ENCODE results near the gene NCOA7. TPM values are rescaled to one million over a fixed set of nuclear protein-coding genes. Genes with fewer than 3 reads are reported as not detected.

NCOA7 gene
- total RNA-seq, 1 donor from 2014 or later: 26.2 TPM

GRCh38 chr6:125743604-125744003 lies 47.2 kb upstream of the NCOA7 start:
- no peak overlapping the region for H3K4me3 Mint-ChIP-seq (ENCODE audit: unreplicated experiment)
- H3K36me3 Mint-ChIP-seq (ENCODE audit: low read depth, unreplicated experiment): no peaks in the 10 kb centered on the region
- DNase-seq (ENCODE audit: low spot score): no peak
- TF ChIP-seq, protein P1, sequence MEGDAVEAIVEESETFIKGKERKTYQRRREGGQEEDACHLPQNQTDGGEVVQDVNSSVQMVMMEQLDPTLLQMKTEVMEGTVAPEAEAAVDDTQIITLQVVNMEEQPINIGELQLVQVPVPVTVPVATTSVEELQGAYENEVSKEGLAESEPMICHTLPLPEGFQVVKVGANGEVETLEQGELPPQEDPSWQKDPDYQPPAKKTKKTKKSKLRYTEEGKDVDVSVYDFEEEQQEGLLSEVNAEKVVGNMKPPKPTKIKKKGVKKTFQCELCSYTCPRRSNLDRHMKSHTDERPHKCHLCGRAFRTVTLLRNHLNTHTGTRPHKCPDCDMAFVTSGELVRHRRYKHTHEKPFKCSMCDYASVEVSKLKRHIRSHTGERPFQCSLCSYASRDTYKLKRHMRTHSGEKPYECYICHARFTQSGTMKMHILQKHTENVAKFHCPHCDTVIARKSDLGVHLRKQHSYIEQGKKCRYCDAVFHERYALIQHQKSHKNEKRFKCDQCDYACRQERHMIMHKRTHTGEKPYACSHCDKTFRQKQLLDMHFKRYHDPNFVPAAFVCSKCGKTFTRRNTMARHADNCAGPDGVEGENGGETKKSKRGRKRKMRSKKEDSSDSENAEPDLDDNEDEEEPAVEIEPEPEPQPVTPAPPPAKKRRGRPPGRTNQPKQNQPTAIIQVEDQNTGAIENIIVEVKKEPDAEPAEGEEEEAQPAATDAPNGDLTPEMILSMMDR (IDR thresholded peaks at IDR 0.05; ENCODE audit: unreplicated experiment): no peak
- peaks cover 38% of the 10 kb centered on the region for H3K4me1 Mint-ChIP-seq (ENCODE audit: unreplicated experiment)
- no peak overlapping the region for H3K27ac Mint-ChIP-seq (ENCODE audit: unreplicated experiment)
- H3K27me3 Mint-ChIP-seq (ENCODE audit: unreplicated experiment): peaks cover 2% of the 10 kb centered on the region
- H3K9me3 Mint-ChIP-seq (ENCODE audit: unreplicated experiment): no peaks in the 10 kb centered on the region

DNA sequence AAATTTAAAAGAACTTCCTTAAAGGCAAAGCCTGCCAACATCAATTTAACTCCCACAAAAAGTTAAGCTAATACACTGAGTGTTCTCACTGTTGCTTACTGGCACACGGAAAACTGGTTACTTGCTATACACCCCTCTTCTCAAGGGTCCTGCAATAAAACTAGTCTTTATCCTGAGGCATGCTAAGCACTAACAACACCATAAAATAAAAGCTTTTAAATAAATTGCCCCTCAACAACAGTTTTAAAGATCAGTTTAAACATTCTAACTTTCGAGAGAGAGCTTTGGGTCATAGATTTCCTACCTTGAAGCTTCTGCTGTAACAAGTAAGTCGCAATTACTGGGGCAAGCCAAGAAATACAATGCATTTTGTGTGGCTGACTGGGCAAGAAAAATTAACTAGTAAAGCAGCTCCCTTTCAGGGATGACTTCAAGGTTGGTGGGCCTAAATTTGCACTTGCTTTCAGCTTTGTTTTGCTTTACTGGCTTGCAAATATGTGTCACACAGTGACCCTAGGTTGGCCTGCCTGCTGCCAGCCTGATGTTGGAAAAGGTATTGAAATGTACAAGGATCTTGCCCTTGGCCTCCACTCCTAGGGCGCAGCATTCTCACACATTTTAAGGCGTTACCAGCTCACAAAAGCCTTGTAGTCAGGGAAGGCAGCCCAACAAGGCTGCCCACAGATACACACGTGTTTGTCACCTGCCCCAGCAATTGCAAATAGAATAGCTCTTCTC lies 45.3 kb upstream of the NCOA7 start:
- TF ChIP-seq, protein P1 (IDR thresholded peaks at IDR 0.05; ENCODE audit: unreplicated experiment): no peak
- Mint-ChIP-seq H3K27me3 (ENCODE audit: unreplicated experiment) (peaks cover 4% of the 10 kb centered on the region), H3K4me3 (ENCODE audit: unreplicated experiment) (peak overlapping the region; percentile 91), H3K36me3 (ENCODE audit: low read depth, unreplicated experiment) (peaks cover 7% of the 10 kb centered on the region), H3K27ac (ENCODE audit: unreplicated experiment) (peak overlapping the region; percentile 98), H3K4me1 (ENCODE audit: unreplicated experiment) (peaks cover 43% of the 10 kb centered on the region), H3K9me3 (ENCODE audit: unreplicated experiment) (no peaks in the 10 kb centered on the region)
- no peak for DNase-seq (ENCODE audit: low spot score)

GRCh38 chr6:125746019-125746414 lies 44.7 kb upstream of the NCOA7 start:
- Mint-ChIP-seq H3K4me3 (ENCODE audit: unreplicated experiment) (peak overlapping the region; percentile 91), H3K27ac (ENCODE audit: unreplicated experiment) (peak overlapping the region; percentile 98), H3K4me1 (ENCODE audit: unreplicated experiment) (peaks cover 46% of the 10 kb centered on the region), H3K27me3 (ENCODE audit: unreplicated experiment) (peaks cover 4% of the 10 kb centered on the region), H3K36me3 (ENCODE audit: low read depth, unreplicated experiment) (peaks cover 10% of the 10 kb centered on the region), H3K9me3 (ENCODE audit: unreplicated experiment) (no peaks in the 10 kb centered on the region)
- TF ChIP-seq, protein P1 (IDR thresholded peaks at IDR 0.05; ENCODE audit: unreplicated experiment): no peak
- DNase-seq (ENCODE audit: low spot score): no peak

- TF ChIP-seq, protein P1 (IDR thresholded peaks at IDR 0.05; ENCODE audit: unreplicated experiment): no peak
- DNase-seq (ENCODE audit: low spot score): peak; percentile 40
- H3K4me3 Mint-ChIP-seq (ENCODE audit: unreplicated experiment): peak overlapping the region; percentile 91
- peaks cover 46% of the 10 kb centered on the region for H3K4me1 Mint-ChIP-seq (ENCODE audit: unreplicated experiment)
- peaks cover 4% of the 10 kb centered on the region for H3K27me3 Mint-ChIP-seq (ENCODE audit: unreplicated experiment)
- peak overlapping the region; percentile 98 for H3K27ac Mint-ChIP-seq (ENCODE audit: unreplicated experiment)
- peaks cover 18% of the 10 kb centered on the region for H3K36me3 Mint-ChIP-seq (ENCODE audit: low read depth, unreplicated experiment)
- H3K9me3 Mint-ChIP-seq (ENCODE audit: unreplicated experiment): no peaks in the 10 kb centered on the region
Measured at GRCh38 chr6:125746731-125747588, 43.8 kb upstream of the NCOA7 start.

Measured in endothelial cell (in vitro differentiated cells).